GM13976 (cell line): ENCODE measurements around the gene INTS2.

ENCODE experiments used
- DNase-seq: peaks from one replicate; pipeline ENCODE4 v3.0.0; 2012; ENCODE audit warnings: low spot score
- in situ Hi-C: fragments of 300-500 bp; cut with MboI; formaldehyde crosslinking; loops from one replicate; pipeline ENCODE4 v1.12.0; 2022; ENCODE audit warnings: low sequenced_read_pairs, mixed read lengths, inconsistent platforms; ENCODE audit not compliant: unreplicated experiment
- TF ChIP-seq, protein P1 (sequence below): IDR thresholded peaks from 2 replicates; pipeline ENCODE4 v1.5.1; 2012; ENCODE audit warnings: borderline replicate concordance, mild to moderate bottlenecking; ENCODE audit not compliant: insufficient read depth; ENCODE audit errors: extremely low read depth, missing control alignments, control extremely low read depth

The INTS2 gene

GRCh38 chr17:61967729-61968128 lies 39.9 kb upstream of the INTS2 start:
- DNase-seq = no peak
- TF ChIP-seq, protein P1, sequence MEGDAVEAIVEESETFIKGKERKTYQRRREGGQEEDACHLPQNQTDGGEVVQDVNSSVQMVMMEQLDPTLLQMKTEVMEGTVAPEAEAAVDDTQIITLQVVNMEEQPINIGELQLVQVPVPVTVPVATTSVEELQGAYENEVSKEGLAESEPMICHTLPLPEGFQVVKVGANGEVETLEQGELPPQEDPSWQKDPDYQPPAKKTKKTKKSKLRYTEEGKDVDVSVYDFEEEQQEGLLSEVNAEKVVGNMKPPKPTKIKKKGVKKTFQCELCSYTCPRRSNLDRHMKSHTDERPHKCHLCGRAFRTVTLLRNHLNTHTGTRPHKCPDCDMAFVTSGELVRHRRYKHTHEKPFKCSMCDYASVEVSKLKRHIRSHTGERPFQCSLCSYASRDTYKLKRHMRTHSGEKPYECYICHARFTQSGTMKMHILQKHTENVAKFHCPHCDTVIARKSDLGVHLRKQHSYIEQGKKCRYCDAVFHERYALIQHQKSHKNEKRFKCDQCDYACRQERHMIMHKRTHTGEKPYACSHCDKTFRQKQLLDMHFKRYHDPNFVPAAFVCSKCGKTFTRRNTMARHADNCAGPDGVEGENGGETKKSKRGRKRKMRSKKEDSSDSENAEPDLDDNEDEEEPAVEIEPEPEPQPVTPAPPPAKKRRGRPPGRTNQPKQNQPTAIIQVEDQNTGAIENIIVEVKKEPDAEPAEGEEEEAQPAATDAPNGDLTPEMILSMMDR = no peak
- in situ Hi-C loops = no loop called here

DNA sequence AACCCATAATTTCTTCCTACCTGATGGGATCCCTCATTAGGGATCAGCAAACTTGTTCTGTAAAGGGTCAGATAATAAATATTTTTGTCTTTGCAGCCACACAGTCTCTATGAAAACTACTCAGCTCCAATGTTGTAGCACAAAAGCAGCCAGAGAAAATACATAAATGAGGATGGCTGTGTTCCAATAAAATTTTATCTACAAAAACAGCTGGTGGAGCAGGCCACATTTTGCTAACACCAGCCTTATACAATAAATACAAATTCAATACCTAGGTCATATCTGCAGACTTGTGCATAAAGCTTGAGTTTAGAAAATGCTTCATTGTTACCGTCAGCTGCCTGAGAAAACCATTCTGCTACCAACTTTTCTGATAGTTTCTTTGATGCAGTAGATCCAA lies 38.4 kb upstream of the INTS2 start:
- DNase-seq = no peak
- in situ Hi-C loops = no loop called here
- TF ChIP-seq, protein P1 = no peak

- TF ChIP-seq, protein P1 = no peak
- in situ Hi-C loops = no loop called here
- no peak for DNase-seq
Observed at GRCh38 chr17:61955619-61956018, 27.8 kb upstream of the INTS2 start.

- in situ Hi-C loops = no loop called here
- TF ChIP-seq, protein P1 = no peak
- DNase-seq = no peak
Observed at GRCh38 chr17:61947367-61948078, 19.7 kb upstream of the INTS2 start.

DNA sequence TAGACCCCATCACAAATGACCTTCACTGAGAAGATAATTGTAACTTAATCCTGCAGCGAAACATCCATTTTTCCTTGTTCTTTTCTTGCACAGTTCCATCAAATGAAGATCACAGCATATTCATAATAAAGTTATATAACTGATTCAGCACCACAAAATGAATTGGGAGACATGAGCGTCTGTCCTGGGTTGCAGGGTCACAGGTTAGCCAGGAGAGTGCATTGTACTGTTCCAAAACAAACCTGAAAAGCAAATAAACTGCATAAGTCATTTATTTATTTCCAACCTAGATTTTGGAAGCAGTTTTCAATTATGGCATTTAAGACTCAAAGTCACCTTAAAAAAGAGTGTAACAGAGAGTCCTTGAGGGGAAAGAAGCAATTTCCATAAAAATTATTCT lies 18.6 kb upstream of the INTS2 start:
- no peak for DNase-seq
- TF ChIP-seq, protein P1 = no peak
- in situ Hi-C loops = no loop called here

DNA sequence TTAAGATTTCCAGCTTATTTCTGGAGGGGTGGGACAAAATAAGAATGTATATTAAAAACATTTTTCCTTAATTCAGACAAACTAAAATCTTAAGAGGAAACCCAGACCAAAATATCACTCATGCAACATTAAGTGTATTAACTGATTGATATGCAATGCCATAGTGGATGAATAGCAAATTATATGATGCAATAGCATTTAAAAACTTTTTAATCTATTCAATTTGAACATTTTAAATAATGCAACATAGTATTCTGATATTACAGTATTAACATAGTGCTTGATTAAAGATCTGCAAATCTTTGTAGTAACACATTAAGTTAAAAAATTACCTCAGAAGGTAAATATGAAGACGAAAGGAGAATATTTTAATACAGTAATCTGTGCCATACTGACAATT lies 15.3 kb upstream of the INTS2 start:
- no peak for DNase-seq
- TF ChIP-seq, protein P1 = no peak
- in situ Hi-C loops = no loop called here
